GM12878 (cell line): Measurements from ENCODE around the gene ITGA11.

ENCODE experiments used
- CREB1 ChIP-seq: IDR thresholded peaks from 2 replicates; pipeline ENCODE4 v1.6.1; 2012; ENCODE audit warnings: low read depth, mild to moderate bottlenecking, inconsistent platforms
- CTCF ChIP-seq, 3 experiments: IDR thresholded peaks in 2 of 3; conservative IDR thresholded peaks in 1 of 3; 2 replicates each; pipeline ENCODE4 v1.5.1; 2011; ENCODE audit warnings: low read depth in 3 of 3, low read length in 3 of 3, mild to moderate bottlenecking in 3 of 3, control low read depth in 2 of 3, moderate library complexity in 2 of 3, inconsistent platforms in 1 of 3, mixed read lengths in 1 of 3; ENCODE audit not compliant: control insufficient read depth in 2 of 3, insufficient read depth in 1 of 3; ENCODE audit errors: extremely low read depth in 1 of 3
- NRF1 ChIP-seq: conservative IDR thresholded peaks from 2 replicates; pipeline ENCODE4 v1.6.1; 2011; ENCODE audit warnings: mild to moderate bottlenecking, low read depth, low read length, improper control_type of control experiment
- RAD21 ChIP-seq: IDR thresholded peaks from 2 replicates; pipeline ENCODE4 v1.6.1; 2011; ENCODE audit warnings: mild to moderate bottlenecking, low read depth, low read length, moderate library complexity; ENCODE audit not compliant: insufficient read depth
- RCOR1 ChIP-seq: conservative IDR thresholded peaks from 2 replicates; pipeline ENCODE4 v1.6.1; 2012; ENCODE audit warnings: low read depth, low read length, improper control_type of control experiment
- SP1 ChIP-seq: IDR thresholded peaks from one replicate; pipeline ENCODE4 v1.6.1; 2011; ENCODE audit warnings: low read depth, low read length
- ZBTB11 ChIP-seq: fragments of 450-650 bp; formaldehyde crosslinking; IDR thresholded peaks from 2 replicates; pipeline ENCODE4 v1.5.0; 2022; ENCODE audit warnings: mild to moderate bottlenecking, missing genetic modification characterization
- ZNF384 ChIP-seq: IDR thresholded peaks from 2 replicates; pipeline ENCODE4 v1.6.1; 2012; ENCODE audit warnings: low read depth, mild to moderate bottlenecking, low read length, improper control_type of control experiment, borderline replicate concordance

DNA sequence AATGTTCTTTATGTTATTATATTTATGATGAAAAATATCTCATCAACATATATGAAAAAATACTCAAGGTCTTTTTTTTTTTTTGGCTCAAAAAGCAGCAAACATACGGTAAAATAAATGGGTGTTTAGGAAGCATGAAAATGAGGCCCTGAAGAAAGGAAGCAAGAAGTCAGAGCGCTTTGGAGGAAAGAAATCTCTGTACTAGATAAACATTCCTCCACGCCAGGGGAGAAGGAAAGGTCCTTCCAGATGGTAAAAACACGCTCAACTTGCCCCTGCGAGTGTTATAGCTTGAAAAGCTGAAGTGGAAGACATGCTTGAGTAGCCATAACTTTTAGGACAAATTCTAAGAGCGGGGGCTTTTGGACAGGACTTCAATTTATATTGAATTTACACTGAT lies 101.5 kb downstream of the ITGA11 start:
- TF ChIP-seq RAD21 (no peak), NRF1 (no peak), CREB1 (no peak), CTCF (IDR thresholded peaks at IDR 0.05 in 2 of 3, conservative IDR thresholded peaks at IDR 0.05 in 1 of 3; ENCODE audit: control insufficient read depth in 2 of 3, extremely low read depth in 1 of 3, insufficient read depth in 1 of 3, low read depth in 3 of 3, low read length in 3 of 3) (no peak), ZNF384 (no peak), SP1 (no peak), RCOR1 (no peak), ZBTB11 (CRISPR knock-in tag) (no peak)
